Measurements from ENCODE around the gene ABCA8.

DNA sequence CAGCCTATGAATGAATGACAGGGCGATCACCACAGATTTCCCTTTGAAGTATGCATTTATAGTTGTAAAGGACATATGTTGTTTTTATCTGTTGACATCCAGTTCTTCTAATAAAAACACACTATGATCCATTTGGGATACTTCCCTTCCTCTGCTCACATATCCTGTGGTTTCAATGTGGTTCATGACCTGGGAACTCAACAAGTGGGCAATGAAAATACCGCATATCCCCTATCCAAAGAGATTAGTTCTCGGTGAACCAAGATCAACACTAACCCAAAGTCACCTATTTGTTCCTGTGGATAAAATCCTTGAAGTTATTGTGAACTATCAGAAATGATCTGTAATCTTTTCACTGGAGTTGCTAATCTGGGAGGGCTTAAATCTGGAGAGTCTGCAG is 16.0 kb downstream of the ABCA8 start:
- TF ChIP-seq, protein P1, sequence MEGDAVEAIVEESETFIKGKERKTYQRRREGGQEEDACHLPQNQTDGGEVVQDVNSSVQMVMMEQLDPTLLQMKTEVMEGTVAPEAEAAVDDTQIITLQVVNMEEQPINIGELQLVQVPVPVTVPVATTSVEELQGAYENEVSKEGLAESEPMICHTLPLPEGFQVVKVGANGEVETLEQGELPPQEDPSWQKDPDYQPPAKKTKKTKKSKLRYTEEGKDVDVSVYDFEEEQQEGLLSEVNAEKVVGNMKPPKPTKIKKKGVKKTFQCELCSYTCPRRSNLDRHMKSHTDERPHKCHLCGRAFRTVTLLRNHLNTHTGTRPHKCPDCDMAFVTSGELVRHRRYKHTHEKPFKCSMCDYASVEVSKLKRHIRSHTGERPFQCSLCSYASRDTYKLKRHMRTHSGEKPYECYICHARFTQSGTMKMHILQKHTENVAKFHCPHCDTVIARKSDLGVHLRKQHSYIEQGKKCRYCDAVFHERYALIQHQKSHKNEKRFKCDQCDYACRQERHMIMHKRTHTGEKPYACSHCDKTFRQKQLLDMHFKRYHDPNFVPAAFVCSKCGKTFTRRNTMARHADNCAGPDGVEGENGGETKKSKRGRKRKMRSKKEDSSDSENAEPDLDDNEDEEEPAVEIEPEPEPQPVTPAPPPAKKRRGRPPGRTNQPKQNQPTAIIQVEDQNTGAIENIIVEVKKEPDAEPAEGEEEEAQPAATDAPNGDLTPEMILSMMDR (IDR thresholded peaks at IDR 0.05; ENCODE audit: insufficient read depth, low read length, poor library complexity, severe bottlenecking), result no peak
- no peak for TF ChIP-seq EZH2phosphoT487 (conservative IDR thresholded peaks at IDR 0.05; ENCODE audit: low read length)

All from SU-DHL-6 (cell line).